KMS-11 (cell line): ENCODE results near the gene BRICD5.

Experiments used
- H2AFZ ChIP-seq: fragments of 200-600 bp; sonication (generic); 2 replicates; pipeline ENCODE4 v1.6.1; 2016; ENCODE audit warnings: antibody characterized with exemption, mixed run types, low read depth
- H3K27ac ChIP-seq: fragments of 200-600 bp; sonication (generic); 2 replicates; pipeline ENCODE4 v1.6.1; 2016; ENCODE audit warnings: mild to moderate bottlenecking, mixed run types
- H3K27me3 ChIP-seq: fragments of 200-600 bp; sonication (generic); 2 replicates; pipeline ENCODE4 v1.6.1; 2017; ENCODE audit warnings: mild to moderate bottlenecking, low read depth, mixed run types, moderate library complexity; ENCODE audit not compliant: insufficient read depth
- H3K36me3 ChIP-seq: fragments of 200-600 bp; sonication (generic); 2 replicates; pipeline ENCODE4 v1.6.1; 2017; ENCODE audit warnings: mild to moderate bottlenecking, mixed run types; ENCODE audit not compliant: insufficient read depth
- H3K4me1 ChIP-seq: fragments of 200-600 bp; sonication (generic); 2 replicates; pipeline ENCODE4 v1.6.1; 2016; ENCODE audit warnings: mild to moderate bottlenecking, low read depth, mixed run types; ENCODE audit not compliant: poor library complexity, severe bottlenecking
- H3K4me2 ChIP-seq: fragments of 200-600 bp; sonication (generic); 2 replicates; pipeline ENCODE4 v1.7.0; 2016; ENCODE audit warnings: mild to moderate bottlenecking, mixed run types
- H3K4me3 ChIP-seq: fragments of 200-600 bp; sonication (generic); IDR thresholded peaks from 2 replicates; pipeline ENCODE4 v1.6.1; 2017; ENCODE audit warnings: low read depth, low read length, mixed read lengths; ENCODE audit not compliant: insufficient read depth
- H3K79me2 ChIP-seq: fragments of 200-600 bp; sonication (generic); 2 replicates; pipeline ENCODE4 v1.6.1; 2016; ENCODE audit warnings: low read depth, mixed run types; ENCODE audit not compliant: insufficient read depth
- H3K9ac ChIP-seq: fragments of 200-600 bp; sonication (generic); 2 replicates; pipeline ENCODE4 v1.6.1; 2016; ENCODE audit warnings: mild to moderate bottlenecking, mixed run types
- H4K20me1 ChIP-seq: fragments of 200-600 bp; sonication (generic); 2 replicates; pipeline ENCODE4 v1.6.1; 2016; ENCODE audit warnings: mild to moderate bottlenecking, mixed run types; ENCODE audit not compliant: insufficient read depth
- CTCF ChIP-seq: fragments of 200-600 bp; sonication (generic); conservative IDR thresholded peaks from 2 replicates; pipeline ENCODE4 v1.6.1; 2017; ENCODE audit warnings: low read depth, mild to moderate bottlenecking, antibody characterized with exemption, low read length, moderate library complexity, mixed read lengths

BRICD5 gene

GRCh38 chr16:2190002-2190658, 20.5 kb downstream of the BRICD5 start:
- no peak for TF ChIP-seq CTCF
- no peak overlapping the region for H3K27ac ChIP-seq
- no peak overlapping the region for H3K9ac ChIP-seq
- H3K4me2 ChIP-seq, result no peak overlapping the region
- no peaks in the 10 kb centered on the region for H3K36me3 ChIP-seq
- no peak overlapping the region for H3K4me3 ChIP-seq
- peaks cover 50% of the 10 kb centered on the region for H3K27me3 ChIP-seq
- H3K4me1 ChIP-seq, result no peaks in the 10 kb centered on the region
- H3K79me2 ChIP-seq, result no peaks in the 10 kb centered on the region
- no peak overlapping the region for H2AFZ ChIP-seq
- H4K20me1 ChIP-seq, result no peaks in the 10 kb centered on the region

- Histone ChIP-seq H3K27ac (no peak overlapping the region), H3K36me3 (no peaks in the 10 kb centered on the region), H4K20me1 (no peaks in the 10 kb centered on the region), H3K79me2 (no peaks in the 10 kb centered on the region), H3K9ac (no peak overlapping the region), H3K4me1 (no peaks in the 10 kb centered on the region), H2AFZ (no peak overlapping the region), H3K4me3 (no peak overlapping the region), H3K4me2 (no peak overlapping the region), H3K27me3 (peaks cover 47% of the 10 kb centered on the region)
- TF ChIP-seq CTCF, result no peak
These were observed 21.3 kb downstream of the BRICD5 start for GRCh38 chr16:2189252-2189893.

- Histone ChIP-seq H3K4me2 (no peak overlapping the region), H3K4me1 (no peaks in the 10 kb centered on the region), H3K79me2 (no peaks in the 10 kb centered on the region), H3K27me3 (peaks cover 37% of the 10 kb centered on the region), H4K20me1 (no peaks in the 10 kb centered on the region), H2AFZ (no peak overlapping the region), H3K9ac (no peak overlapping the region), H3K27ac (no peak overlapping the region), H3K4me3 (no peak overlapping the region), H3K36me3 (no peaks in the 10 kb centered on the region)
- TF ChIP-seq CTCF, result no peak
These were observed 22.3 kb downstream of the BRICD5 start for GRCh38 chr16:2188395-2188794.

- H4K20me1 ChIP-seq, result no peaks in the 10 kb centered on the region
- H3K4me2 ChIP-seq, result no peak overlapping the region
- H2AFZ ChIP-seq, result no peak overlapping the region
- no peaks in the 10 kb centered on the region for H3K79me2 ChIP-seq
- H3K27ac ChIP-seq, result no peak overlapping the region
- TF ChIP-seq CTCF, result no peak
- no peaks in the 10 kb centered on the region for H3K4me1 ChIP-seq
- H3K4me3 ChIP-seq, result no peak overlapping the region
- no peaks in the 10 kb centered on the region for H3K36me3 ChIP-seq
- peaks cover 29% of the 10 kb centered on the region for H3K27me3 ChIP-seq
- no peak overlapping the region for H3K9ac ChIP-seq
These were observed 23.5 kb downstream of the BRICD5 start for GRCh38 chr16:2187212-2187611.
